Measurements from ENCODE around the gene ERI2.

ERI2 gene, protein sequence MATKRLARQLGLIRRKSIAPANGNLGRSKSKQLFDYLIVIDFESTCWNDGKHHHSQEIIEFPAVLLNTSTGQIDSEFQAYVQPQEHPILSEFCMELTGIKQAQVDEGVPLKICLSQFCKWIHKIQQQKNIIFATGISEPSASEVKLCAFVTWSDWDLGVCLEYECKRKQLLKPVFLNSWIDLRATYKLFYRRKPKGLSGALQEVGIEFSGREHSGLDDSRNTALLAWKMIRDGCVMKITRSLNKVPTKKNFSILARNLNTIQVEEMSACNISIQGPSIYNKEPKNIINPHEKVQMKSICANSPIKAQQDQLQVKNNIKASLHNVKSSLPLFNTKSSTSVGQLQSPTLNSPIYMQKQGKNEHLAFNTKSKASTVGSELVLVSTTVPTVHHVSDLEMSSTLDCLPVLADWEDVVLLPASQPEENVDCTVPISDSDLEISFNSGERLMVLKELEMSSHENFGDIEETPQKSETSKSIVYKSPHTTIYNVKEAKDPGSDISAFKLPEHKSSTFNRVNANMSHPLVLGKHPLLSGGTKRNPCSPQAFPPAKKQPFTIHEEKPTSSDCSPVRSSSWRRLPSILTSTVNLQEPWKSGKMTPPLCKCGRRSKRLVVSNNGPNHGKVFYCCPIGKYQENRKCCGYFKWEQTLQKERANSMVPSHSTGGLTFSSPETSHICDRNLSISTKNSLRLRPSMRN

DNA sequence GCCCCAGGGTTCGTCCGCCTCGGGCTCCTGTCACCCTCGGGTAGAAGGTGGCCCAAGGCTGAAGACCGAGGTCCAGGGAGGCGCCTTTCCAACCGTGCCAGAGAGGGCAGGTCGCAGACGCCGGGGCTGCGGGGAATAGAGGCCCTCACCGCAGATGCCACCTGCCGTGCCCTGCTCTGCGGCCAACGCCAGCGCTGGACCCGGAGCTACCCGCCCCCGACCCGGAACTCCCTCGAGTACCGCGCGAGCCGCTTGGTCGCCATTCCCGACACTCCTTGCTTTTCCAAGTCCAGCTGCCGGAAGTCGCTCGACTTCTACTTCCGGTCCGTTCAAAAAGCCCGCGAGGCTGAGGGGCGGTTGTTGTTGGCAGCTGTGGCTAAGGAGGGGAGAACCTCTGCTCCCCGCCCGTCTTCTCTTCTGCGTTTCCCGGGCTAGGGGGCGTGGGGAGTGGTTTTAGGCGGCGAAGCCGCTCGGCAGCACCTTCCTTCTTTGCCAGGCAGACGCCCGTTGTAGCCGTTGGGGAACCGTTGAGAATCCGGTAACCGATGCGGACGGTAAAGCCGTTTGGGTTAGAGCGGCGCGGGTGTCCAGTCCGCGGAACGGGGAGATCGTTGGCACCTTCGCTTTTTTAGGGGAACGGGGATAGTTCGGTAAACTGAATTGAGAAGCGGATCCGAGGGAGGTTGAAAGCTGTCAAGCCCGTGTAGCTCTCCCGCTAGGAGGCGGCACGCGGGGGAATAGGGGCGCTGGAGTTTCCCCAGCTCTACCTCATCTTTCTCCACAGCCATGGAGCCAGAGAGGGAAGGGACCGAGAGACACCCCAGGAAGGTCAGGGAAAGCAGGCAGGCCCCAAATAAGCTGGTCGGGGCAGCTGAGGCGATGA lies at the start of gene ERI2, which contains the start of gene REXO5:
TSS of gene ERI2 (minus strand) at position 305 of the 883 bp plus-strand sequence. CDS start at position 263, 42 bp downstream.
TSS of gene REXO5 (plus strand) at position 360 of the 883 bp plus-strand sequence. CDS start at position 787, 427 bp downstream.
- DNase-seq, result peak; percentile 98

DNA sequence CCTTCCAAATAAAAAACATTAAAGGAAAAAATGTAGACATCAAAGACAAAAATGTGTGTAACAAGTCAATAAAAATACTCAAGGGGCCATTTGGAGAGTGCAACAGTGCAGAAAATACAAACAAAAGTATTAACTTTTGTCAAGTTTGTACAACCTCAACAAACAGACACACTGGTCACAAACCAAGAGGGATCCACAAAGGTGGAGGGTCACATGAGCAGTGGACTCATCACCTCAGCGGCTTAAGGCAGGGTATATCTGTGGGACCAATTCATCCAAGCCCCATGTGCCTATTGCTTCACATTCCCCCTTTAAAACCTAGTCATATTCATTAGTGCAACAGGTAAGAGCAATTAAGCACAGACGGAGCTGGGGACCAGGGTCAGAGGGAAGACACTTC lies 48.7 kb upstream of the ERI2 start:
- no peak for DNase-seq

DNA sequence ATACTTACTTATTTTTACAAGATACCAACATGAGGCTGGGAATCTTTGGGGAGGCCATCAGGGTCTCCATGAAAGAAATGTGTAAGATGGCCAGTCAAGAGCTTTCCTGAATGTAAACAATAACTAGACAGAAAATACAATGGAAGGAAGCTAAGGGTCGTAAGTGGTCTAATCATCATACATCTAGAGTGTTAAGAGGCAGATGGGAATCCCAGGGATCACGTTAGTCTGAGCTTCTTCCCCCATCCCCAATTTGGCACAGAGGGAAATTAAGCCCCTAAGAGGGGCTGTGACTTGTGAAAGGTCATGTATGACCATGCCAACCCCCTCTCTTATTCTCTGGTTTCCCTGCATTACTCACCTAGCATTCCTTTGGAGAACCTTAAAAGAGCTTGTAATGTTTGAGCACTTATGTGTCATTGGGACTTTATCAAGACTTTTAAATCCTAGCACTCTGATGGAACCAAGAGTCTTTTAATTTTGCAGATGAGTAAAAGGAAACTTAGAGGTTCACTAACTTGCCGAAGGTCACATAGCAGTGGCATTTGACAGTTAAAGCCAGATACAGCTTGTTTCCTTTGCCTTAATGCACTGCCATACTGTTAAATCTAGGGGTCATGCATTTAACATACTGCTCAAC lies 47.8 kb upstream of the ERI2 start:
- DNase-seq, result no peak

DNA sequence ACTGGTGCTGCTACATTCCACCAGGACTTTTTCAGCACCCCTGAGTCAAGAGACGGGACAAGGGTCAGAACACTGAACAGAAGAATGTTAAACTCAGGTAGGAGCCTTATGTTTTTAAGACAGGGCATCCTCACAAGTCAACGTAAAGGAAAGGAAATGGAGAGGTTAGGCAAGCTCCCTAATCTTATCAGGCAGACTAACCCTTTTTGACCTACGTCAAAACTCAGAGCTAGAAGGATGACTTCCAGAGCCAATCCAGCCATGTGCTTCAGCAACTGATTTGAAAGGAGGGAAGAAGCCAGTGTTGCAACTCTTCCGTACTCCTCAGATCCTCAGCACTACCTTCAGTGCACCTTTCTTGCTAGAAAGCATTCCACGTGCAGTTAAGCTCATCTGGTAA lies 46.9 kb upstream of the ERI2 start:
- DNase-seq, result no peak

- DNase-seq, result no peak
Measured at GRCh38 chr16:20851601-20852000, 45.3 kb upstream of the ERI2 start.

GRCh38 chr16:20850981-20851380 lies 44.7 kb upstream of the ERI2 start:
- no peak for DNase-seq

DNA sequence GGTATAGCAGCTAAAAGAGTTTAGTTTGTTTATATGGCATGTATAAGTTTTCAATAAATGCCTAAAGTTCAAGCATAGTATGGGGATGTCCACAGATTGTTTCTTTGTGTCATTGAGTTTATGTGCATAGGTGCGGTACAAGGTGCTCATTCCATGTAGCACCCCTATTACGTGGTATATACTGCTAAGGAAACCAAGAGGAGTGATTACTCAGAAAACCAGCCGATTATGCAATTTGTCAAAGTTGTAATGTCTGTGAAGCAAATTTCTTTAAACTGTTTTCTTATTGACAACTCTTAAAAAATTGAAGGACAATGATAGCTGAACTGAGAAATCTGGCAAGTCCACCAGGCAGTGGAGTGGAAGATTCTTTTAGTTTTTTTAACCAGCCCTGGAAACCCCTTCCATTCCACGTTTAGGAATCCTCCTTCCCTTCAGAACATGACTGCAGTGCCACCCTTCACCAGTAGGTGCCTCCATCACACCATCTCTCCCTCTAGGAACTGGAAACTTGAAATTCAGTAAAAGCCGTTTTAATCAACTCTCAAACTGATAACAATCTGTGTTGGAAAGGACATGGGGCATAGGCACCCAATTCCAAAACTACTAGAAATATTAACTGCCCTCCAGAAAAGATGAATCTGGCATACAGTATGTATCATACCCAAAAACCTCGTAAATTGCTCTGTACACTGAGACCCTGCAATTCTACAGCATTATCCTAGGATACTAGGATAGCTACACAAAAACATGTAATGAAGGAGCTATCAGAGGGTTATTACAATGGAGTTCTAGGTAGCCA lies 43.5 kb upstream of the ERI2 start:
- peak; percentile 21 for DNase-seq

GRCh38 chr16:20847550-20847949 lies 41.3 kb upstream of the ERI2 start:
- DNase-seq, result no peak

DNA sequence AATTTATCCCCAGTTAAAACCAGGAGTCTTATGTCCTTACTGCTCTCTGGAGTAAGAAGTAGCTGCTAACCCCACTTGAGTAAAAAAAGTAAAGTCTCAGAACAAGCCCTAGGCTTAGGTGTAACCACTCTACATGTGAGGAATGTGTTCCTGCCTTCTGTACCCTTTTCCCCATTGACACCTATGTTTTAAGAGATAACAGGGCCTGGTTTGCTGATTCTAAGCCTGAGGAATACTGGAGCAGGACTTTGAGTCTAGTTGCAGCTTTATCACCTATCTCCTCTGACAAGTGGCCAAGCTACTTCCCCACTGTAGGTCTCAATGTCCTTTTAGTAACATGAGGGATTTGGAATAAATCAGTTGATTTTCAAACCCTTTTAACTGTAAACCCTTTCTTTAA lies 40.3 kb upstream of the ERI2 start:
- no peak for DNase-seq

GRCh38 chr16:20846030-20846429 lies 39.8 kb upstream of the ERI2 start:
- DNase-seq, result no peak

GRCh38 chr16:20844588-20844987 lies 38.3 kb upstream of the ERI2 start:
- no peak for DNase-seq

- no peak for DNase-seq
Measured at GRCh38 chr16:20844054-20844453, 37.8 kb upstream of the ERI2 start.

DNA sequence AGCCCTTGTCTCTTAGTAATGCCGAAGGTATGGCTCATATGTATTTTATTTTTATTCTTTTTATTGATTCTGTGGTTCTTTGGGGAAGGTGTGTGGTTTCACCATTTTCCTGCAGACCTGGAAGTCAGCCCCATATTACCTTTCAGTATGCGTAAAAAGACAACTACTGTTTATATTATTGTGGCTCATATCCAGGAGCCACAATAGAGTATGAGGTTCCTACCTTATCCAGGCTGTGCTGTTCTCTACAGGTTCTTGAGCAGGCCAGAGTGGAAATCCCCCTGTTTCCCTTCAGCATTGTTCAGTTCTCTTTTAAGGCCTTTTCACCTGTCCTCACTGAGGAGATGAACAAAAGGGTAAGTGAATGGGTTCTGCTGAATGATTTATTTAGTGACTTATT lies 33.2 kb upstream of the ERI2 start:
- no peak for DNase-seq

GRCh38 chr16:20838240-20838639 lies 32.0 kb upstream of the ERI2 start:
- DNase-seq, result no peak

DNA sequence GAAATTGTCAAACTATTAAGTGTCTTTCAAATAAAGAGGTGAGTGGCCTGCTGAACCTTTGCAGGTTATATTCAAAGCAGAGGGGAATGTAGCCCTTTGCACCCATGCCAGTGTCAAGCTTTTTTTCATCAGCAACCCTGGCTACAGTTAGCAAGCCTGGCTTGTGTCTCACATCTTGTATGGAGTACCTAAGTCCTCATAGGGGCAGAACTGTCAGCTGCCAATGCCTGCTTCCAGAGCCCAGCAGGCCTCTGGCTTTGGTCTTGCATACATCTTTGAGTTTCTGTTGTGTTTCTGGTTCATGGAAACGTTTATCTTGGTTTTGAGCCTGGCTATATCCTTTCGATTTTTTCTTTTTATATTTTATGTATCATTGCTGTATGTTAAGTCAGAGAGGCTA lies 26.8 kb upstream of the ERI2 start:
- no peak for DNase-seq

GRCh38 chr16:20830372-20830771 lies 24.1 kb upstream of the ERI2 start:
- DNase-seq, result no peak

GRCh38 chr16:20829536-20829935 lies 23.3 kb upstream of the ERI2 start:
- no peak for DNase-seq

DNA sequence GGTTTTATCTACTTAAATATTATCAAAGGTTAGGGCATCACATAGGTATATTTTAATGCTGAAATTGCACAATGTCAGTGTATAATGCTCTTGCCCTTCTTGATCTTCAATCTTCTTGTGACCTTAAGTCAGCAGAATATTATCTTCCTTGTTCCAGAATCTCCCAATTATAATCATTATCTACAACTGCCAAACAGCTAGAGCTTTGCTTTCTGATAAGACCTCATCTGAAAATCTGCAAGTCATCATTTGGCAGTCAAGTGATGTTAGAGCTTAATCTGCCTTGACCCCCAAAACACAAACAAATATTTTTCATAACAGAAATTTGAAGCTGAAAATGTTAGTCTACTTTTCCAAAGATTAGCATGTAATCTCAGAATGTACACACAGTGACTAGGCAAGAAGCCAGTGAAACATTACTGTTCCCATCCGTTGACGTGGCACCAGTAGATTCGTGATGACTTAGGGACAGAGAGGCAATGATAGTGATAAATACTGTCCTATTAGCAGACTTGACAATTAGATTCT lies 19.8 kb upstream of the ERI2 start:
- DNase-seq, result no peak

DNA sequence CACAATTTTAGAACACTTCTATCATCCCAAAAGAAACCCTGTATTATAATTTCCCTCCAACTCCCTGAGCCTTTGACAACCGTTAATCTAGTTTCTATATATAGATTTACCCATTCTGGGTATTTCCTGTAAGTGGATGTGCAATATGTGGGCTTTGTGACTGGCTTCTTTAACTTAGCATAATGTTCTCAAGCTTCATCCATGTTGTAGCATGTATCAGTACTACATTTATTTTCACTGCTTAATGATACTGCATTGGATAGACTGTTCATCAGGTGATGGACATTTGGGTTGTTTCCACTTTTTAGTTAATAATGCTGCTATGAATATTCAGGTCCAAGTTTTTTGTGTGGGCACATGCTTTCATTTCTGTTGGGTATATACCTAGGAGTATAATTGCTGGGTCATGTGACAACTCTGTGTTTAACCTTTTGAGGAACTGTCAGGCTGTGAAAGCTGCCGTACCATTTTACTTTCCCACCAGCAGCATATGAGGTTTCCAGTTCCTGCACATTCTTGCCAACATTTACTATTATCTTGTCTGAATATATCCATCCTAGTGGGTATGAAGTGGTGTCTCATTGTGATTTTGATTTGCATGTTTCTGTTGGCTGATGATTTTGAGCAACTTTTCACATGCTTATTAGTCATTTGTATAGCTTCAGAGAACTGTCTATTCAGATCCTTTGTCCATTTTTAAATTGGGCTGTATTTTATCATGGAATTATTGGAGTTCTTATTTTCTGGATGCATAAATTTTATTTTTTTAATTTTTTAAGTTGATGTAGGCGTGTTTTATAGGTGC lies 16.5 kb upstream of the ERI2 start:
- DNase-seq, result no peak

GRCh38 chr16:20821682-20822081 lies 15.4 kb upstream of the ERI2 start:
- DNase-seq, result no peak

All from NCI-H1092 (cell line).